T-helper 1 cell treated with Interleukin-12 subunit alpha and Interleukin-12 subunit beta and Interleukin-4 antibody, amounts not matched to agents 30 μg/mL and 1 μg/mL, for 36 hours (primary cell): ENCODE data around the gene JAK3.

Source experiments
- H3K27ac Mint-ChIP-seq: one replicate; pipeline ENCODE4 v1.8.0; 2021; ENCODE audit warnings: mild to moderate bottlenecking, mixed read lengths
- H3K27me3 Mint-ChIP-seq: one replicate; pipeline ENCODE4 v1.8.0; 2021; ENCODE audit warnings: low read depth, mixed read lengths
- H3K36me3 Mint-ChIP-seq: one replicate; pipeline ENCODE4 v1.8.0; 2021; ENCODE audit warnings: low read depth, mixed read lengths
- H3K4me1 Mint-ChIP-seq: one replicate; pipeline ENCODE4 v1.8.0; 2021; ENCODE audit warnings: low read depth, mixed read lengths
- H3K4me3 Mint-ChIP-seq: one replicate; pipeline ENCODE4 v1.8.0; 2021; ENCODE audit warnings: mild to moderate bottlenecking, moderate library complexity, mixed read lengths
- H3K9me3 Mint-ChIP-seq: one replicate; pipeline ENCODE4 v1.8.0; 2021; ENCODE audit warnings: mixed read lengths

Gene JAK3

DNA sequence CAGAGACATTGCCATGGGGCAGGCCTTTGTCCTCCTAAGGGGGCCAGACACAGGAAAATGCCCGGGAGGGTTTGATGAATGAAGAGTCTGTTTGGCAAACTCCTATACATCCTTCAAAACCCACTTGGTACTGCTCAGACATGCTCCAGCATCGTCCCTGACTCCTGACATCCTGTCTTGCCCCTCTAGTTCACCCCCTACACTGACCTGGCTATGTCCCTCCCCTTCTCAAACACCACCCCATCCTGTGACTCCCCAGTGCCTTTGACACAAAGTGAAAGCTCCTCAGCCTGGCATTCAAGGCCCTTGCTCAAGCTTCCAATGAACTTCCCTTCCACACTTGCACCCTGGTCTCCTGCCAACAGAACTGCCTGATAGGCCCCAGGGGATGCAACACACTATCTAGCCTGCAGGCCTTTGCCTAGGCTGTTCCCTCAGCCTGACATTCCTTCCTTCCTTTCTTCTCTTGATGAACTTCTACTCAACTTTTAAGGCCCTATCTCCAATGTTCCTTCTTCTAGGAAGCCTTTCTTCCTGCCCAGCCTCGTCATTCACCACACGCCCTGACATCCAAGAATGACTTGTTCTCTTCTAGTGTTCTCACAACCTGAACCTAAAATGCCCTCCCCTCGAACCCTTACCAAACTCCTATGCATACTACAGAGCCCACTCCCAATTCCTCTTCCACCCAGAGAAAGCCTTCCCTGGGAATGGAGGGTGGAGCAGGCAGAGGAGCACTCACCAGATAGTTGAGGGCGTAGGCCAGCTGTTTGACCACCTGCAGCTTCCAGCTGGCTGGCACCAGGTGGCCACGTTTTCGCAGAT is 12.4 kb downstream of the JAK3 start:
- H3K36me3 Mint-ChIP-seq: peaks cover 71% of the 10 kb centered on the region
- H3K27ac Mint-ChIP-seq: peak overlapping the region; percentile 32
- H3K27me3 Mint-ChIP-seq: no peaks in the 10 kb centered on the region
- no peaks in the 10 kb centered on the region for H3K9me3 Mint-ChIP-seq
- no peak overlapping the region for H3K4me3 Mint-ChIP-seq
- H3K4me1 Mint-ChIP-seq: peaks cover 20% of the 10 kb centered on the region

DNA sequence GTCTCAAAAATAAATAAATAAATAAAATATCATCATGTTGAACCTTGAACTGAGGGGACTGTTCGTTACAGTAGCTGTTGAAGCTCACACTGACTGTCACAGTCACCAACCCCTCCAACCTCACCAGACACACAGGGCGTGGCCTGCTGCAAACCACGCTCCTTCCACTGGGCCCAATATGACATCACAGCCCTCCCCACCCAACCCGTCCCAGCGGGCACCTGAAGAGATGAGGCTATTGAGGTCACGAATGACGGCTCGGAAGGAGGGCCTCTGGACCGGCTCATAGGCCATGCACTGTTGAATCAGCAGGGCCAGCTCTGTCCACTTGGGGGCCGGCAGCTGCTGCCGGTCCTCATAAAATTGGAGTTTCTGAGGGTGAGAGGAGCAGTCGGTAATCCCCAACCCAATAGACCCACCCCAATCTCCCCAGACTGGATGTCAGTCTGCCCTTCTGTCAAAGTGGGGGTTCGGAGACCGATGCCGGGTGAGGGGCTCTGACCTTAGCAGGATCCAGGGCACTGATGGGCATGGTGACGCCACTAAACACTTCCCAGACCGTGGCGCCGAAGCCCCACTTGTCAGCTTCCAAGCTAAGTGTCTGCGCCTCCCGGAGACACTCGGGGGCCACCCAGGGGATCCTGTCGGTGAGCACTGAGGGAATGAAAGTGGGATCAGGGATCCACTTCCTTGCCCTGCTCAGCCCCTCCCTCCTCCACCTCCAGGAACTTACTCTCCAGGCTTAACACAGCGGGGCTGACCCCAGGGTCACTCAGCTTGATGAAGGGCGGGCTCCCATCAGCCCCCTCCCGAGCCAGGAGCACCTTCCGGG is 13.2 kb downstream of the JAK3 start:
- no peaks in the 10 kb centered on the region for H3K9me3 Mint-ChIP-seq
- H3K4me3 Mint-ChIP-seq: no peak overlapping the region
- H3K27ac Mint-ChIP-seq: no peak overlapping the region
- peaks cover 22% of the 10 kb centered on the region for H3K4me1 Mint-ChIP-seq
- peaks cover 73% of the 10 kb centered on the region for H3K36me3 Mint-ChIP-seq
- no peaks in the 10 kb centered on the region for H3K27me3 Mint-ChIP-seq

DNA sequence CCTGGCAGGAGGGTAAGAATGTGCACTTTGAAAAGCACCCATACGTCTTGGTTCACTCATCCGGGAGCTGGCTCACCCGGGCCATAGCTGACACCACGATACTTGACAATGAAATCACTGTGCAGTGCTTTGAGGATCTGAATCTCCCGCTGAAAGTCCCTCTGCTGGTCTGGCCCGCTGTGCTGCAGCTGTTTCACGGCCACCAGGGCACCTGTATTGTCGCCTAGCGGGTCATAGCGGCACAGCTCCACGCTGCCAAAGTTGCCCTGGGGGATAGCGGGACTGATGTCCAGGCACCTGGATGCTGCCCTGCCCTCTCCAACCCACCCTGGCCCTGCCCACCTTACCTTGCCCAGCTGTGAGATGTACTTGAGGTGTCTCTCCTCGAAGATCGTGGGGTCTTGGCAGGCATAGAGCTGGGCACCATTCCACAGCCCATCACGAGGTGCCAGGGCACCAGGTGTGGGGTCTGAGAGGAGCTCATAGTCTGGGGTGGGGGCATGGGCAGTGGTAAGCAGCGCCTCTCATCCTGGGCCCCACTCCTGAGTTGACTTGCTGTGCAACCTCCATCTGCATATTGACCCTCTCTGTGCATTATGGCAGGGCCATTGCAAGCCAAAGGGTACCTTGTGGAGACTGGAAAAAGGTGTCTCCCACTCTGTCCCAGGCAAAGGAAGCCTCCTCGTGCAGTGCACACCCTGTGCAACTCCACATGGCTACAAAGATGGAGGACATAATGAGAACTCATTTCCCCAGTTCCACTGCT is 15.2 kb downstream of the JAK3 start:
- Mint-ChIP-seq H3K4me1 (peaks cover 23% of the 10 kb centered on the region), H3K36me3 (peaks cover 64% of the 10 kb centered on the region), H3K27ac (no peak overlapping the region), H3K9me3 (no peaks in the 10 kb centered on the region), H3K4me3 (no peak overlapping the region), H3K27me3 (no peaks in the 10 kb centered on the region)

DNA sequence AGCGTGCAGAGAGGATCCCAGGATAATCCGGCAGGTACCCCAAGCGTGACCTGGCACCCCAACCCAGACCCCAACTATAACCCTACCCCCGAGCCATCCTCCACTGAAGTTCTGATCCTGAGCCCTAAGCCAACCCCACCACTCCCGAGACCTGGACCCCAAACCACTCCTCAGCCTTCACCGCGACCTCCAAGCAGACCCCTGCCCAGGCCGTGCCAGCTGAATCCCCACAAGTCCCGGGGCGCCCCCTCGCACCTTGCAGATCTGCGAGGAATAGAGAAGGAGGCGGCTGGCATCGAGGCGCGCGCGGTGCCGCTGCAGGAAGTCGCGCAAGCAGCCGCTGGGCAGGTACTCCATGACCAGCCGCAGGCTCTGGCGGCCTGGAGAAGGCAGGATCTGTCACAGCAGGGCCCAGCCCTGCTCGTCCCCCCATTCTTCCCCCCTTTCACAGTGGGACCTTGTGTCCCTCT is 16.3 kb downstream of the JAK3 start:
- Mint-ChIP-seq H3K4me3 (no peak overlapping the region), H3K27me3 (no peaks in the 10 kb centered on the region), H3K4me1 (peaks cover 20% of the 10 kb centered on the region), H3K9me3 (no peaks in the 10 kb centered on the region), H3K36me3 (peaks cover 61% of the 10 kb centered on the region), H3K27ac (no peak overlapping the region)

DNA sequence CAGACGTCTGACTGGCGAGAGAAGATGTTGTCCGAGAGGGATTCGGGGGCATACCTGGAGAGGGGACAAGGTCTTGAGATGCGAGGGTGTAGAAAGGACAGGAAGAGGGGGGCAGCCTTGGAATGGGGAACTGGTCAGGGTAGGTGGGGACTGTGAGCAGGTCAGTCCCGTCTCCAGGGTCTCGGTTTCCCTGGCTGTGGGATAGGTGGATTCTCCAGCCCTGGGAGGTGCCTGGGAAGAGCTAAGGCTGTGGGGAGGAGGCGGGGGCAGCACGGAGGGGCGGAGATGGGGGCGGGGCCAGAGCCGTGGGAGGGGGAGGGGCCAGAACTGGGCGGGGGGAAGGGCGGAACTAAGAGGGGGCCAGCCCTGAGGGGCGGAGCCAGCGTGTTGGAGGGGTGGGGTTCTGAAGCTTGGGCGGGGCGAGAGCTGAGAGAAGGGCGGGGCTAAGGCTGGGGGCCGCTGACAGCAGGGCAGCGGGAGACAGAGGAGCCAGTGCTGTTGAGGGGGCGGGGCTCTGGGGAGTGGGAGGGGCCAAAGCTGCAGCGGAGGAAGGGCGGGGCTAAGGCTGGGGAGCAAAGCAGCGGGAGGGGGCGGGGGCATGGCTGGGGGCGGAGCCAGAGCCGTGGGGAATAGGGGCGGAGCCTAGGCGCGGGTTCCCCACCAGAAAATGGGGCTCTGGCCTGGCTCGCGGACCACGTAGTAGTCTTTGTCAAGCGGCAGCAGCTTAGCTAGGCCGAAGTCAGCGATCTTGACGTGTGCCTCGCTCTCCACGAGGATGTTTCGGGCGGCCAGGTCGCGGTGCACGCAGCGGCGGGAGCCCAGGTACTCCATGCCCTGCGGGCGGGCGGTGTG is 17.0 kb downstream of the JAK3 start:
- Mint-ChIP-seq H3K4me3 (no peak overlapping the region), H3K27me3 (no peaks in the 10 kb centered on the region), H3K27ac (peak overlapping the region; percentile 36), H3K9me3 (no peaks in the 10 kb centered on the region), H3K36me3 (peaks cover 58% of the 10 kb centered on the region), H3K4me1 (peaks cover 19% of the 10 kb centered on the region)

DNA sequence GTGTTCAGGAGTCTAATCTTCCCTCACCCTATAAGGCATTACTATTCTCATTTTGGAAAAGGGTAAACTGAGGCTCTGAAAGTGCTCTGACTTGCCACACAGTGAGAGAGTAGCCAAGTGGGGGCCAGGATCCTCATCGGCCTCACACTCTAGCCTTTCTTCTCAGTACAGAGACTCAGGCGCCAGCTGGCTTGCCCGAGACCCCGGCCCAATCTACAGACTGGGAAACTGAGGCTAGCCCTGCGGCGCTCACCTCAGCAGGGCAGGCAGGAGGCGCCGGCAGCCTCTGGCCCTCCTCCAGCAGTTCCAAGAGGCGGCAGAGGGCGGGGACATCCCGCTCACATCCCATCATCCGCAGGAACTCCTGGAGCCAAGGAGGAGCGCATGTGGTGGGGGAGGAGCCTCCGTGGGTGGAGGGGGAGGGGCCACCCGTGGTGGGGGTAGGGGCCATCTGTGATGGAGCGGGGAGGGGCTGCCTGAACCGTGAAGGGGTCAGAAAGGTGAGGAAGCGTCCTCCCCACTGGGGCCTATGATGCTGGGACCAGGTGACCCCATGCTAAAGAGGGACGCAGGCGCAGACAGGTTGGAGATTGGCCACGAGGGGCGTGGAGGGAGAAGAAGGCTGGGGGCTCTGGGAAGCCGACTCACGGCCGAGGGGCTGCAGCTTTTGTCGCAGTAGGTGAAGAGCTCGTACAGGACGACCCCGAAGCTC is 17.8 kb downstream of the JAK3 start:
- Mint-ChIP-seq H3K4me1 (peaks cover 14% of the 10 kb centered on the region), H3K27me3 (no peaks in the 10 kb centered on the region), H3K9me3 (no peaks in the 10 kb centered on the region), H3K36me3 (peaks cover 53% of the 10 kb centered on the region), H3K27ac (peak overlapping the region; percentile 36), H3K4me3 (no peak overlapping the region)

DNA sequence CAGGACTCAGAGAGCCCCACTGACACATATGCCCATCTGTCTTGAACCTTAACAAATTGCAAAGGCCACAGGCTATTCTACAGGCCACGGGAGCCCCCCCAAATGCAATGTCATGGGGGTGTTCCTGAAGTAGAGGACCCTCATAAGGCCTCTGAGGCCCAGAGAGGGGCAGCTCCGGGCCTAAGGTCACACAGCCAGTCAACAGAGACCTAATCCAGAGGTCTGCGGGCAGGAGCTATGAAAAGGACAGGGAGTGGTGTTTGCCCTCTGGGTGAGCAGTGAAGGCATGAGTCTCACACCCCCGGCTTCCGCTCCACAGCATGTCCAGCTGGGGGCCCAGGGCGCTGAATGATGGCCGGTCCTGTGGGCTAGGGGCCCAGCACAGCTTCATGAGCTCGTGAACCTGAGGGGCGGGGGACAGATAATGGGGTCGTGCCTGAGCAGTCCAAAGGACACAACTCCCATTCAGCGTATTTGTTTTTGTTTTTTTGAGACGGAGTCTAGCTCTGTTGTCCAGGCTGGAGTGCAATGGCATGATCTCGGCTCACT is 21.2 kb downstream of the JAK3 start:
- Mint-ChIP-seq H3K27me3 (no peaks in the 10 kb centered on the region), H3K27ac (no peak overlapping the region)

DNA sequence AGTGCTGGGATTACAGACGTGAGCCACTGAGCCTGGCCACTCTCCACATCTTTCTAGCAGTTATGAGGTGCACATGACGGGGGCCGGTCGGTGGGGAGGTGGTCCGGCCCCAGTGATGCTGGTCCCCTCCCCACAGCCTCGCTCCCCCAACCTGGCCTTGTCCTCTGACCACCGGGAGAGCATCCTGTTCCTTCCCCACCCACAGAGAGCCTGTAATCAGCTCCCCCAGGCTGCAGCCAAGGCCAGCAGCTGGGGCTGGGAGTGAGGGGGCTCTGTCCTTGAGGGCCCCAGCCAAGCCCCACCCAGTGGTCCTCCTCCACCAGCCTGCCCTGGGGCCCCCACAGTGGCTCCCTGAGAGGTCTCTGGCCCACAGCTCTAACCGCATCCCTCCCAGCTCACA is 23.4 kb downstream of the JAK3 start:
- Mint-ChIP-seq H3K4me1 (peaks cover 4% of the 10 kb centered on the region), H3K4me3 (no peak overlapping the region), H3K36me3 (peaks cover 22% of the 10 kb centered on the region), H3K27me3 (no peaks in the 10 kb centered on the region), H3K27ac (no peak overlapping the region), H3K9me3 (no peaks in the 10 kb centered on the region)

More for the DNA sequence above, 21.2 kb downstream of the JAK3 start:
- Mint-ChIP-seq H3K4me3 (no peak overlapping the region), H3K4me1 (peaks cover 7% of the 10 kb centered on the region), H3K36me3 (peaks cover 37% of the 10 kb centered on the region), H3K9me3 (no peaks in the 10 kb centered on the region)

DNA sequence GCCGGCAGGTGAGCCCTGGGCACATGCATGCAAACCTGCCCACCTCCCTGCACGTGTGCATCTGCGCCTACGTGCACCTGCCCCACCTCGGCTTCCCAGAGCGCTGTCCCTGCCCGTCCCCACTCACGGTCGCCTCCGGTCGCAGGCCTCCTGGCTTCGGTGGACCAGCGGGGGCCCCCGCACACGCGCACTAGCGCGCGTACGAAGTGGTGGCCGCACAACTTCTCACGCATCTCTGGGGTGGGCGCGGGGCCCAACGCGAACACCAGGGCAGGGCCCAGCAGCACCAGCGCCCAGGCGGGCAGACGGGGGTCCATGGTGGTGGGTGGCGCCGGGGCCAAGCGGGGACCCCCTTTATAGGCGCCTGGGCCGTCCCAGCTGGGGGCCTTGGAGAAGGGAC is 26.6 kb downstream of the JAK3 start, which contains the start of gene INSL3:
Gene INSL3 (minus strand): TSS at position 330 of the 400 bp plus-strand sequence. CDS start 13 bp downstream, at position 317.
- H3K36me3 Mint-ChIP-seq: peaks cover 12% of the 10 kb centered on the region
- no peaks in the 10 kb centered on the region for H3K9me3 Mint-ChIP-seq
- H3K4me1 Mint-ChIP-seq: no peaks in the 10 kb centered on the region
- H3K27ac Mint-ChIP-seq: no peak within 1 kb of the TSS
- no peaks in the 10 kb centered on the region for H3K27me3 Mint-ChIP-seq
- no peak within 1 kb of the TSS for H3K4me3 Mint-ChIP-seq

DNA sequence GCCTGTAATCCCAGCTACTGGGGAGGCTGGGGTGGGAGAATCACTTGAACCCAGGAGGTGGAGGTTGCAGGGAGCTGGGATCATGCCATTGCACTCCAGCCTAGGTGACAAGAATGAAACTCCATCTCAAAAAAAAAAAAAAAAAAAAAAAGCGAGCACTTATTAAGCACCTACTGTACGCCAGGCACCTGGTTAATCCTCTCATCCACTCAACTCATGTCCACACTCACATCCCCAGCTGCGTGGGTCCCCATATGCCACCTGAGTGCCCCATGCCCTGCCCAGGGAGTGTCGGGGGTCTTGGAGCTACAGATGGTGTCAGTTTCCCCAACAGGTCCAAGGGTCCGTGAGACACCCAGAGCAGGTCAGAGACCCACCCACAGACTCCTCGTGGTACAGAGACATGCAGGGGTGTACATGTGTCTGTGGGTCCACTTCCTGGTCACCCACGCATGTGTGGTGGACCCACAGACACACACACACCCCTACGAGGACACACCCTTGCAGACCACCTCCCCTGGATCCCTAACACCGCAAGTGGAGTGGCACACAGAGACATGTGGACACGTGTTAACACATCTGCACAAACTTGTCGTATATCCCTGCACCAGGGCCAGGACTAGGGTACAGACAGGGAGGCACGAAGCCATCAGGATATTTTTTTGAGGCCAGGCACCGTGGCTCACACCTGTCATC is 30.0 kb downstream of the JAK3 start:
- H3K36me3 Mint-ChIP-seq: peaks cover 5% of the 10 kb centered on the region
- H3K4me3 Mint-ChIP-seq: no peak overlapping the region
- H3K4me1 Mint-ChIP-seq: no peaks in the 10 kb centered on the region
- H3K27me3 Mint-ChIP-seq: no peaks in the 10 kb centered on the region
- H3K27ac Mint-ChIP-seq: no peak overlapping the region
- H3K9me3 Mint-ChIP-seq: no peaks in the 10 kb centered on the region

DNA sequence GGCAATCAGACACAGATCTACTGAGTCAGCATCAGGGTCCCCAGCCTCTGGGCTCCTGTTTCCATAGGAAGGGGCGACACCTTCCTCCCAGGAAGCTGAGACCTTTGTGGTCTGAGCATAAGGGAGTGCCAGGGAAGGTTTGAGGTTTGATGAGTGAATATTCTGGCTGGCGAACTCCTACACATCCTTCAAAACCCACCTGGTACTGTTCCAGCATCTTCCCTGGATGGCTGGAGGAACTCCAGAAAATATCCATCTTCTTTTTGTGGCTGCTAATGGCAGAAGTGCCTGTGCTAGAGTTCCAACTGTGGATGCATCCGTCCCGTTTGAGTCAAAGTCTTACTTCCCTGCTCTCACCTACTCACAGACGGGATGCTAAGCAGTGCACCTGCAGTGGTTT is 35.7 kb downstream of the JAK3 start:
- Mint-ChIP-seq H3K36me3 (peaks cover 5% of the 10 kb centered on the region), H3K27ac (no peak overlapping the region), H3K27me3 (peaks cover 9% of the 10 kb centered on the region), H3K4me1 (peaks cover 3% of the 10 kb centered on the region), H3K9me3 (no peaks in the 10 kb centered on the region), H3K4me3 (no peak overlapping the region)

DNA sequence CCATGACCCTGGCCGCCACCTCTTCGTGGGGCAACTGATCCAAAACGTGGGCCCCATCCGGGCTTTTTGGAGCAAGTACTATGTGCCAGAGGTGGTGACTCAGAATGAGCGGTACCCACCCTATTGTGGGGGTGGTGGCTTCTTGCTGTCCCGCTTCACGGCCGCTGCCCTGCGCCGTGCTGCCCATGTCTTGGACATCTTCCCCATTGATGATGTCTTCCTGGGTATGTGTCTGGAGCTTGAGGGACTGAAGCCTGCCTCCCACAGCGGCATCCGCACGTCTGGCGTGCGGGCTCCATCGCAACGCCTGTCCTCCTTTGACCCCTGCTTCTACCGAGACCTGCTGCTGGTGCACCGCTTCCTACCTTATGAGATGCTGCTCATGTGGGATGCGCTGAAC is 36.1 kb downstream of the JAK3 start:
- H3K4me3 Mint-ChIP-seq: no peak overlapping the region
- no peak overlapping the region for H3K27ac Mint-ChIP-seq
- no peaks in the 10 kb centered on the region for H3K9me3 Mint-ChIP-seq
- H3K4me1 Mint-ChIP-seq: peaks cover 3% of the 10 kb centered on the region
- peaks cover 5% of the 10 kb centered on the region for H3K36me3 Mint-ChIP-seq
- H3K27me3 Mint-ChIP-seq: peaks cover 9% of the 10 kb centered on the region
